A549 treated with GW870086 at 1 μM for 4 hours (cell line): ENCODE data around the gene SP1. TPM values are rescaled to one million over a fixed set of nuclear protein-coding genes. Genes with fewer than 3 reads are reported as not detected.

Experiments used
- total RNA-seq: library from RNA; stranded (reverse); fragments of 200-300 nt; extraction: Qiagen RNA extraction; gene quantifications from 5 replicates; pipeline ENCODE4 v1.2.3, GENCODE V29; 2022; ENCODE audit warnings: low read depth

SP1 gene
- 17.8 to 24.0 TPM (median 21.8 TPM) in 5 replicates for total RNA-seq

DNA sequence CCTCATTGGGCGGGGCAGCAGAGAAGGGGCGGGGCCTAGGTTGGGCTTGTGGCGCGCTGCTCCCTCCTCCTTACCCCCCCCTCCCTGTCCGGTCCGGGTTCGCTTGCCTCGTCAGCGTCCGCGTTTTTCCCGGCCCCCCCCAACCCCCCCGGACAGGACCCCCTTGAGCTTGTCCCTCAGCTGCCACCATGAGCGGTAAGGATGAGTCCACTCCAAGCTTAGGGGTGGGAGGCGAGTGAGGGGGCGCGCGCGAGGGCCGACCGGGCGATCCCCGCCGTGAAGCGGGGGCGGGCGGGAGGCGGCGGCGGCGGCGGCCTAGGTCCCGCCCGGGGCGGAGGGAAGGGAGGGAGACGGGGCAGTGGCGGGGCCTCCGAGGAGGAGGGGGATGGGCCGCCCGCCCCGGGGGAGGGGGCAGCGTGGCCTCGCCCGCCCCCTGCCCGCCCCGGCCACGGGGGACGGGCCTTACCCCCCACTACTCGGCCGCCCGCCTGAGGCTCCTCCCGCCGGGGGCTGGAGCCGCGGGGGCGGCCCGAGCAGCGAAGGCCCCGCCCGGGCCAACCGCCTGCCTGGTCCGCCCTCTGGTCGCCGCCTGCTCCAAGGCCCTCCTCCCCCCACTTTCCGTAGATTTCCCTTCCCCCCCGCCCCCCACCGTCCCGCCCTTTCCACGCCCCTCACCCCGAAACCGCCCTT, at the start of gene SP1:
Gene SP1 (plus strand): TSS at position 73 of the 690 bp plus-strand sequence. CDS start 116 bp downstream, at position 189.

DNA sequence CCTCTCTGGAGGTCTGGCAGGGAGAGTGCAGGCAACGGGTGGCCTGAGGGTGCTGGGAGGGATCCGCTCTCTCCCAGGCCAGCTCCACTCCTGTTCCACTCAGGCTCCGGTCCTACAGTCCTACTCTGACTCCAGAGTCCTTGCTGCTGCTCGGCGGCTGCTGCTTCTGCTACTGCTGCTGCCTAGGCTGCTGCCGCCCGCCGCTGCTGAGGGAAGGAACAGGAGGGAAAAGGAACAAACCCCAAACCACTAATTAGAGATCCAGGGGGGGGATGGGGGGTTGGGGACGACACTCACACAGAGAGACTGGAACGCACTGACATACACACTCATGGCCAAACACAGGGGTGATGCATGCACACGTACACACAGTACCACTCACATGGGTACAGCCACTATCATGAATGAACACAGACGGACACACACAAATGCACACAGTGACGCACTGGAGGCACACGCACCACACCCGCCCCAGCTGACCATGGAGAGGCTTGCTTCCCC, 43.7 kb upstream of the SP1 start, which contains the start of gene SP7:
Gene SP7 (minus strand): TSS at position 174 of the 501 bp plus-strand sequence. CDS start 708 bp downstream, outside the sequence.

DNA sequence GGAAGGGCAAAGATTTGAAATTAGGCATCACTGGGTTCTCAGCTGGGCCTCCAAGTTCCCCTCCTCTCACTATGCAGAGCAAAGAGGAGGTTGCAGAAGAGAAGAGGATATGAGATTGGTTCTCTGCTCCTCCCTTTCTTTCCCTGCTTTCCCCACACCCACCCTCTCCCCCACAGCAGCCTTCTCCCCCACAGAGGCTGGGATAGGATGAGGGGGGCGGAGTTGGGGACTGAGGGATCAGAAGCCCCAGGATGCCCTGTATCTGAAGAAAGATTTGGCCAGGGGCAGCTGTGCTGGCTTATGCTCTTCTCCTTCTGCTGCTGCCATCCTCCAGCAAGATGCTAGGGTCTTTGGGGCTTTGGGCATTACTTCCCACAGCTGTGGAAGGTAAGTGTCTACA, 43.6 kb downstream of the SP1 start, which contains the start of gene AMHR2:
Gene AMHR2 (plus strand): TSS at position 259 of the 400 bp plus-strand sequence. CDS start 80 bp downstream, at position 339.

DNA sequence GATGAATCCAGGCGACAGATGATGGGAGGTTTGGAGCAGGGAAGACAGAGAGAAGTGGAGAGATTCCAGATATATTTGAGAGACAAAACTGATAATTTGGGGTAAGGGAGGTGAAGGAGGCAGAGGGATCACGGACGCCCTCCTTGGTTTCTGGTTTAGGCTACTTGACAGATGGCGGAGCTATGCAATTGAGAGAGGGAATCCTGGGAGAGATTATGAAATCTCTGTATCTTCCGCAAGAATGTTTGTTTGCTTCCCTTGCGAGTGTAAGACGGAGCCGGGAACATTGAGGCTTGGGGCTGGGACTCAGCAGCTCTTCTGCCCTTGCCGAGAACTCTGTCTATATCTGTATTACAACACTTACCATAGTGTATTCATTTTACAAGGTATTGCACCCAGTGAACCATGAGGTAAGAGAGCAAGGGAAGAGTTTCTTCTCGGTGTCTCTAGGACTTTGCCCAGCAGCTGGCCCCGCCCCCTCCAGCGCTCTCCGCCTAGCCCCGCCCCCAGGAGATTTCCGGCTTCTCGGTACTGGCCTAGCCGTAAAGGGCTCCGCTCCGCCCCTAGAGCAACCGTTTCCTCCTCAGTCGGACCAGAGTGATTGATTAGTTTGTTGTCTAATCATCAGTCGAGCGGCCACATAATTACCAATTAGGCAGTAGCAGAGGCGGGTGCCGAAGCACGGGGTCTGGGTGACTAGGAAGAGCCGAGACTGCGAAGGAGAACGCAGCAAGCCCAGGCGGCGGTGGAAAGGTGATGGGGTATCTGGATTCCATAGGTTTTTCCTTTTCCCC, 61.3 kb downstream of the SP1 start, which contains the start of gene PRR13:
Gene PRR13 (plus strand): TSS at position 695 of the 794 bp plus-strand sequence. CDS start 981 bp downstream, outside the sequence.

DNA sequence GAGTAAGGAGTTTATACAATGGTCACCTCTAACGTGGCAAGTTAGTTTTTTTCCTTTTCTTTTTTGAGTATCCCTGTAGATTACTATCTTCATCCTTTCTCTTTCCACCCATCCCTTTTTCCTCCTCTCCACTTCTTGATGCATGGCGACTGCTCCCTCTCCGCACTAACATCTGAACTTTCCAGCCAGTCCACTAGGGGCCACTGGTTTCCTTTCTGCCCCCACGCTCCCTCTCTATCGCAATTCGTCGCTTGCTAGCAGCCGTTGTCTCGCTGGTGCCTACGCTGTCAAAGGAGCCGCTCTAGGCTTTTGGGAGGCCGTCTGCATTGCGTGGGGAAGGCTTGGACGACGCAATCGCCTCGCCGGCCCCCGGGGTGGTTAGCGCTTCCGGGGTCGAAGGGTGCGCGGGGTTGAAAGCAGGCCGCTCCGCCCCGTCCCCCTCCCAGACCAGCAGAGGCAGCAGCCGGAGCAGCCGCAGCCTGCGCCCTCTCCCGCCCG, 71.7 kb downstream of the SP1 start, which contains the start of gene PCBP2:
Gene PCBP2 (plus strand): TSS at position 442 of the 498 bp plus-strand sequence. CDS start 2,699 bp downstream, outside the sequence.

Other genes starting within 250 kb of the SP1 start
- 12.9 to 17.1 TPM (median 15.4 TPM) in 5 replicates for gene ZNF740, start 199.5 kb upstream of the SP1 start, total RNA-seq
- 5.2 to 8.0 TPM (median 7.6 TPM) in 5 replicates for gene CSAD, start 199.3 kb upstream of the SP1 start, total RNA-seq
- gene ITGB7, start 172.9 kb upstream of the SP1 start, total RNA-seq: 0.29 to 0.63 TPM (median 0.42 TPM) in 5 replicates
- gene RARG, start 148.0 kb upstream of the SP1 start, total RNA-seq: 20.4 to 27.6 TPM (median 24.0 TPM) in 5 replicates
- gene ESPL1, start 111.9 kb upstream of the SP1 start, total RNA-seq: 14.8 to 21.4 TPM (median 18.5 TPM) in 5 replicates
- 489 to 606 TPM (median 503 TPM) in 5 replicates for gene PFDN5, start 84.6 kb upstream of the SP1 start, total RNA-seq
- 73.5 to 107 TPM (median 90.2 TPM) in 5 replicates for gene MYG1, start 80.5 kb upstream of the SP1 start, total RNA-seq
- 74.5 to 81.6 TPM (median 77.1 TPM) in 5 replicates for gene AAAS, start 58.6 kb upstream of the SP1 start, total RNA-seq
- gene SP7, start 43.8 kb upstream of the SP1 start, total RNA-seq: 0.08 to 0.10 TPM (median 0.10 TPM) in 3 of 5 replicates, not detected in the others
- gene AMHR2, start 43.7 kb downstream of the SP1 start, total RNA-seq: 0.75 to 1.9 TPM (median 1.1 TPM) in 5 replicates
- 260 to 366 TPM (median 324 TPM) in 5 replicates for gene PRR13, start 61.6 kb downstream of the SP1 start, total RNA-seq
- gene PCBP2, start 71.9 kb downstream of the SP1 start, total RNA-seq: 605 to 635 TPM (median 619 TPM) in 5 replicates
- gene MAP3K12, start 119.3 kb downstream of the SP1 start, total RNA-seq: 9.5 to 15.0 TPM (median 13.3 TPM) in 5 replicates
- gene TARBP2, start 121.1 kb downstream of the SP1 start, total RNA-seq: 43.1 to 57.7 TPM (median 51.0 TPM) in 5 replicates
- gene NPFF, start 127.3 kb downstream of the SP1 start, total RNA-seq: 0.85 TPM in 1 of 5 replicates, not detected in the others
- 17.7 to 20.4 TPM (median 18.5 TPM) in 5 replicates for gene ATF7, start 246.2 kb downstream of the SP1 start, total RNA-seq